ENCODE measurements around the gene MMP2.

The MMP2 gene

DNA sequence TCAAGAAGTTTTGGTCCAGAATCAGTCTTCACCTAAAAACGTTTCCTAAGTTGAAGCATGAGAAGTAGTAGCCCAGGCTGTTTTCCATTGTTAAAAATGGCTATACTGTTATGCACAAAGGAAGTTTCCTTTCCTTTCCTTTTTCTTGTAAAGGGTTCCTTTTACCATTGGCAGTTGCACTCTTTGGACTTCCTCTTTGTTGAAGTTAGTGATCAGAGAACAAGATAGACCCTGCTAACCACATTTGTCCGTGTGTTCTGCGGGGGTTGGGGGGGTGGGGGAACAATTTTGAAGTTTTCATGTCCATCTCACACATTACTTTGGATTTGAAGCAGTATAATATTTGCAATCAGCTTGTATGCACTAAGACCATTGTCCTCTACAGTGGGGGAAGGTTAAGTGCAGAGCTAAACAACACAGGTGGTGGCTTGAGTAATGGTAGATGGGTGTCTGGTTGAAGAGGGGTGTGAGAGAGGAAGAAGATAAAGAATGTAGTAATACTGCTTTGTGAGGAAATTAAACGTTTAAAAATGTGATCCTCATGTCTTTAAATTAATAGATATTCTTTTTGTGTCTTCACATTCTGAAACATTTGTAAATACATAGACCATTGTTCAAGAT, 31.3 kb downstream of the MMP2 start:
- Histone ChIP-seq H3K36me3 (ENCODE audit: control insufficient read depth in 2 of 2, insufficient read depth in 1 of 2, low read length in 2 of 2) (peaks cover 0 to 7% of the 10 kb centered on the region in 2 experiments; a peak in 1 of 3 replicates), H3K9me3 (ENCODE audit: control insufficient read depth, insufficient read depth, low read depth, low read length) (no peaks in the 10 kb centered on the region), H3K4me1 (ENCODE audit: control insufficient read depth, insufficient read depth, low read length) (no peaks in the 10 kb centered on the region), H3K27ac (ENCODE audit: extremely low read depth, low read depth, low read length) (no peak overlapping the region), H3K4me3 (ENCODE audit: low read depth, low read length) (no peak overlapping the region; the same call in 1 of the 2 replicates)
- CTCF ChIA-PET = interaction anchor here (1.0 to 1.8 kb wide), 6 partner anchors 10 to 194 kb away, joined by 3 to 7 read pairs (median 3); no protein-coding TSS in a partner anchor
- POLR2A ChIA-PET = interaction anchor here (0.8 kb wide), 1 partner anchor 30 kb away, joined by 3 read pairs; no protein-coding TSS in a partner anchor
- TF ChIP-seq GLIS2 (tag by site-specific recombination; IDR thresholded peaks at IDR 0.05) (no peak), ZNF184 (tag by site-specific recombination; IDR thresholded peaks at IDR 0.05) (no peak), ZNF621 (tag by site-specific recombination; IDR thresholded peaks at IDR 0.05) (no peak), TCF7L2 (IDR thresholded peaks at IDR 0.05; ENCODE audit: borderline replicate concordance, low read depth, low read length) (no peak), ZNF112 (tag by site-specific recombination; IDR thresholded peaks at IDR 0.05) (no peak), ZNF132 (tag by site-specific recombination; IDR thresholded peaks at IDR 0.05; ENCODE audit: borderline replicate concordance) (no peak), ZNF433 (tag by site-specific recombination; IDR thresholded peaks at IDR 0.05; ENCODE audit: low read depth) (no peak), ZNF501 (tag by site-specific recombination; IDR thresholded peaks at IDR 0.05) (no peak), YY1 (tag by site-specific recombination; IDR thresholded peaks at IDR 0.05) (no peak), GLI4 (tag by site-specific recombination; IDR thresholded peaks at IDR 0.05) (no peak)
- TF ChIP-seq, protein P1, sequence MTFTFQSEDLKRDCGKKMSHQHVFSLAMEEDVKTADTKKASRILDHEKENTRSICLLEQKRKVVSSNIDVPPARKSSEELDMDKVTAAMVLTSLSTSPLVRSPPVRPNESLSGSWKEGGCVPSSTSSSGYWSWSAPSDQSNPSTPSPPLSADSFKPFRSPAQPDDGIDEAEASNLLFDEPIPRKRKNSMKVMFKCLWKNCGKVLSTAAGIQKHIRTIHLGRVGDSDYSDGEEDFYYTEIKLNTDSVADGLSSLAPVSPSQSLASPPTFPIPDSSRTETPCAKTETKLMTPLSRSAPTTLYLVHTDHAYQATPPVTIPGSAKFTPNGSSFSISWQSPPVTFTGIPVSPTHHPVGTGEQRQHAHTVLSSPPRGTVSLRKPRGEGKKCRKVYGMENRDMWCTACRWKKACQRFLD (tag by site-specific recombination; IDR thresholded peaks at IDR 0.05) = no peak

DNA sequence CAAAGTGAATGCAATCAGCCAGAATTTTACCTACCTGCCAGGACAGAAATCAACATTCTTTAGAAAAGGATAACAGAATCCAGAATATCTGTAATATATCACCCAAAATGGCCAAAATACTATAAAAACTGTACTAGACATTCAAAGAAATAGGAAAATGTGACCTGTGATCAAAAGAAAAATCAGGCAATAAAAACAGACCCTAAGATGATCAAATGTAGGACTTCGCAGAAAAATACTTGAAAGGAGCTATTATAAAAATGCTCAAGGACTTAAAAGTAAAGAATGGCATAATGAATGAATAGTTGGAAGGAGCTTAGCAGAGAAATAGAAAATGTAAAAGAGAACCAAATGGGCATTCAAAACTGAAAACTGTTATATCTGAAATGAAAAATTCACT, 33.9 kb downstream of the MMP2 start:
- Histone ChIP-seq H3K36me3 (ENCODE audit: control insufficient read depth in 2 of 2, insufficient read depth in 1 of 2, low read length in 2 of 2) (no peaks in the 10 kb centered on the region), H3K4me3 (ENCODE audit: low read depth, low read length) (no peak overlapping the region), H3K4me1 (ENCODE audit: control insufficient read depth, insufficient read depth, low read length) (no peaks in the 10 kb centered on the region), H3K9me3 (ENCODE audit: control insufficient read depth, insufficient read depth, low read depth, low read length) (no peaks in the 10 kb centered on the region), H3K27ac (ENCODE audit: extremely low read depth, low read depth, low read length) (no peak overlapping the region)
- ChIA-PET CTCF (interaction anchor here (0.5 to 1.3 kb wide), 5 partner anchors 11 to 1728 kb away, joined by 3 to 9 read pairs (median 4); no protein-coding TSS in a partner anchor), POLR2A (interaction anchor here (0.6 kb wide), 1 partner anchor 12 kb away, joined by 7 read pairs; no protein-coding TSS in a partner anchor)
- TF ChIP-seq SETDB1 (IDR thresholded peaks at IDR 0.05; ENCODE audit: insufficient read length, low read length) (peak; percentile 82), ZNF521 (tag by site-specific recombination; IDR thresholded peaks at IDR 0.05) (no peak), ZNF169 (tag by site-specific recombination; IDR thresholded peaks at IDR 0.05) (no peak), ZNF791 (tag by site-specific recombination; IDR thresholded peaks at IDR 0.05) (no peak), ZNF146 (tag by site-specific recombination; IDR thresholded peaks at IDR 0.05) (no peak), ZNF433 (tag by site-specific recombination; IDR thresholded peaks at IDR 0.05; ENCODE audit: low read depth) (no peak)

DNA sequence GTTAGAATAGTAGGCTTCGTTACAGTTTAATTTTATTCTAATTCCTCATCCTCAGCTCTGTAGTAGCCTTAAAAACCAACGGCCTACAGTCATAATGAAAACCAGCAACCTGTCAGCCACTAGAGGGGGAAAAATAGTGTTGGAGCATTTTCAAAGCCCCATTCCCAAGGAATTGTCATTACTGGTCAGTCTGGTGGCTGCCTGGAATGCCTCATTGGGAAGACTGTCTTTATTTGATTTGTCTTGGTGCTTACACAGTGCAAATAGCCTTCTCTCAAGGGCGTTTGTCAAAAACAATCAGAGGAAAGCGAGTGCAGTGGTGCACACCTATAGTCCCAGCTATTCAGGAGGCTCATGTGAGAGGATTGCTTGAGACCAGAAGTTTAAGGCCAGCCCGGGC, 34.6 kb downstream of the MMP2 start:
- ChIA-PET CTCF (interaction anchor here (0.9 to 1.4 kb wide), 5 partner anchors 12 to 49 kb away, joined by 3 to 9 read pairs (median 4); no protein-coding TSS in a partner anchor), POLR2A (interaction anchor here (0.6 kb wide), 1 partner anchor 13 kb away, joined by 7 read pairs; no protein-coding TSS in a partner anchor)
- Histone ChIP-seq H3K4me3 (ENCODE audit: low read depth, low read length) (no peak overlapping the region), H3K36me3 (ENCODE audit: control insufficient read depth in 2 of 2, insufficient read depth in 1 of 2, low read length in 2 of 2) (no peaks in the 10 kb centered on the region), H3K9me3 (ENCODE audit: control insufficient read depth, insufficient read depth, low read depth, low read length) (no peaks in the 10 kb centered on the region), H3K27ac (ENCODE audit: extremely low read depth, low read depth, low read length) (no peak overlapping the region), H3K4me1 (ENCODE audit: control insufficient read depth, insufficient read depth, low read length) (no peaks in the 10 kb centered on the region)
- no peak for TF ChIP-seq KLF16 (tag by site-specific recombination; IDR thresholded peaks at IDR 0.05)

DNA sequence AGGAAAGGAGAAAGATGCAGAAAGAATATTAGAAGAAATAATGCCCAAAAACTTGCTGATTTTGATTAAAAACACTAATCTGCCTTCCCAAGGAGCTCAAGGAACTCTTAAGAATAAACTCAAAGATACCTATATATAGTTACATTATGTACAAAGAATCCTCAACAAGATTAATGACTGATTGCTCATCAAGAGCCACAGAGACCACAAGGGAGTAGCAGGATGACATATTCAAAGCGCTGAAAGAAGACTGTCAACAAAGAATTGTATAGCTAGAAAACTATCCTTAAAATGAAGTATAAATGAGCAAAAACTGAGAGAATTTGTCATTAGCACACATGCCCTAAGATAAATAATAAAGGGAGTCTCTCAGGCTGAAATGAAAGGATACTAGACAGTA, 36.1 kb downstream of the MMP2 start:
- ChIA-PET CTCF (interaction anchor here (0.7 to 1.4 kb wide), 3 partner anchors 14 to 50 kb away, joined by 3 to 8 read pairs (median 3); no protein-coding TSS in a partner anchor), POLR2A (no interaction called here)
- Histone ChIP-seq H3K9me3 (ENCODE audit: control insufficient read depth, insufficient read depth, low read depth, low read length) (no peaks in the 10 kb centered on the region), H3K27ac (ENCODE audit: extremely low read depth, low read depth, low read length) (no peak overlapping the region), H3K4me1 (ENCODE audit: control insufficient read depth, insufficient read depth, low read length) (no peaks in the 10 kb centered on the region), H3K36me3 (ENCODE audit: control insufficient read depth in 2 of 2, insufficient read depth in 1 of 2, low read length in 2 of 2) (no peaks in the 10 kb centered on the region), H3K4me3 (ENCODE audit: low read depth, low read length) (no peak overlapping the region)
- TF ChIP-seq TRIM28 (IDR thresholded peaks at IDR 0.05; ENCODE audit: borderline replicate concordance, low read length) (no peak), ZNF600 (tag by site-specific recombination; IDR thresholded peaks at IDR 0.05) (no peak), ZNF37A (tag by site-specific recombination; IDR thresholded peaks at IDR 0.05) (no peak), ZNF610 (tag by site-specific recombination; IDR thresholded peaks at IDR 0.05; ENCODE audit: borderline replicate concordance) (no peak), ZNF341 (tag by site-specific recombination; IDR thresholded peaks at IDR 0.05; ENCODE audit: low read depth) (no peak), ZNF585B (tag by site-specific recombination; IDR thresholded peaks at IDR 0.05) (no peak)
- TF ChIP-seq, protein P2, sequence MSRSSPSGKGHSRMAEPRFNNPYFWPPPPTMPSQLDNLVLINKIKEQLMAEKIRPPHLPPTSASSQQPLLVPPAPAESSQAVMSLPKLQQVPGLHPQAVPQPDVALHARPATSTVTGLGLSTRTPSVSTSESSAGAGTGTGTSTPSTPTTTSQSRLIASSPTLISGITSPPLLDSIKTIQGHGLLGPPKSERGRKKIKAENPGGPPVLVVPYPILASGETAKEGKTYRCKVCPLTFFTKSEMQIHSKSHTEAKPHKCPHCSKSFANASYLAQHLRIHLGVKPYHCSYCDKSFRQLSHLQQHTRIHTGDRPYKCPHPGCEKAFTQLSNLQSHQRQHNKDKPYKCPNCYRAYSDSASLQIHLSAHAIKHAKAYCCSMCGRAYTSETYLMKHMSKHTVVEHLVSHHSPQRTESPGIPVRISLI (tag by site-specific recombination; IDR thresholded peaks at IDR 0.05) = no peak
- TF ChIP-seq, protein P3, sequence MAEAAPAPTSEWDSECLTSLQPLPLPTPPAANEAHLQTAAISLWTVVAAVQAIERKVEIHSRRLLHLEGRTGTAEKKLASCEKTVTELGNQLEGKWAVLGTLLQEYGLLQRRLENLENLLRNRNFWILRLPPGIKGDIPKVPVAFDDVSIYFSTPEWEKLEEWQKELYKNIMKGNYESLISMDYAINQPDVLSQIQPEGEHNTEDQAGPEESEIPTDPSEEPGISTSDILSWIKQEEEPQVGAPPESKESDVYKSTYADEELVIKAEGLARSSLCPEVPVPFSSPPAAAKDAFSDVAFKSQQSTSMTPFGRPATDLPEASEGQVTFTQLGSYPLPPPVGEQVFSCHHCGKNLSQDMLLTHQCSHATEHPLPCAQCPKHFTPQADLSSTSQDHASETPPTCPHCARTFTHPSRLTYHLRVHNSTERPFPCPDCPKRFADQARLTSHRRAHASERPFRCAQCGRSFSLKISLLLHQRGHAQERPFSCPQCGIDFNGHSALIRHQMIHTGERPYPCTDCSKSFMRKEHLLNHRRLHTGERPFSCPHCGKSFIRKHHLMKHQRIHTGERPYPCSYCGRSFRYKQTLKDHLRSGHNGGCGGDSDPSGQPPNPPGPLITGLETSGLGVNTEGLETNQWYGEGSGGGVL (tag by site-specific recombination; IDR thresholded peaks at IDR 0.05) = no peak

Data from HEK293 (cell line).